CD14-positive monocyte (primary cell): ENCODE results near the gene CSF2RB. TPM values are rescaled to one million over a fixed set of nuclear protein-coding genes. Genes with fewer than 3 reads are reported as not detected.

Experiments used
- DNase-seq, 3 donors: peaks; one replicate each; pipeline ENCODE4 v3.0.0-alpha.2; 2011 to 2022
- H2AFZ ChIP-seq: 2 replicates; pipeline ENCODE4 v1.6.0; 2012; ENCODE audit warnings: mild to moderate bottlenecking, low read depth, low read length, inconsistent platforms; ENCODE audit not compliant: insufficient read depth, poor library complexity, severe bottlenecking
- H3K27ac ChIP-seq, 2 donors: 1 replicate in 1 of 2; 2 replicates in 1 of 2; pipeline ENCODE4 v1.5.1; 2012 to 2013; ENCODE audit warnings: low read length in 2 of 2, control low read depth in 1 of 2, inconsistent platforms in 1 of 2, low read depth in 1 of 2, mild to moderate bottlenecking in 1 of 2
- H3K27me3 ChIP-seq, 2 donors: one replicate each; pipeline versions ENCODE4 v1.6.0 to v1.6.1; 2011 to 2013; ENCODE audit warnings: low read length in 2 of 2; ENCODE audit not compliant: control insufficient read depth in 2 of 2, insufficient read depth in 2 of 2
- H3K36me3 ChIP-seq, 2 donors: replicated peaks in 1 of 2; 1 replicate in 1 of 2; 2 replicates in 1 of 2; pipeline versions ENCODE4 v1.5.1 to v1.6.1; 2012 to 2013; ENCODE audit warnings: low read length in 2 of 2, control low read depth in 1 of 2, inconsistent platforms in 1 of 2, mild to moderate bottlenecking in 1 of 2; ENCODE audit not compliant: insufficient read depth in 2 of 2, control insufficient read depth in 1 of 2
- H3K4me1 ChIP-seq, 2 donors: 1 replicate in 1 of 2; 2 replicates in 1 of 2; pipeline versions ENCODE4 v1.5.1 to v1.6.1; 2012 to 2013; ENCODE audit warnings: low read length in 2 of 2, control low read depth in 1 of 2, inconsistent platforms in 1 of 2, mild to moderate bottlenecking in 1 of 2, moderate library complexity in 1 of 2; ENCODE audit not compliant: insufficient read depth in 2 of 2, control insufficient read depth in 1 of 2
- H3K4me2 ChIP-seq: replicated peaks from 2 replicates; pipeline ENCODE3; 2012; ENCODE audit warnings: low read length, moderate library complexity, mild to moderate bottlenecking; ENCODE audit not compliant: poor library complexity, severe bottlenecking; ENCODE audit errors: extremely low read depth
- H3K4me3 ChIP-seq, 3 experiments: fragments of 200-600 bp in 1 of 3; sonication (generic) in 1 of 3; replicated peaks in 1 of 3; 1 replicate in 2 of 3; 2 replicates in 1 of 3; pipeline ENCODE4 v1.5.1; 2011 to 2013; ENCODE audit warnings: low read length in 3 of 3, mild to moderate bottlenecking in 3 of 3, control low read depth in 2 of 3, low read depth in 2 of 3, inconsistent platforms in 1 of 3, moderate library complexity in 1 of 3
- H3K79me2 ChIP-seq: 2 replicates; pipeline ENCODE4 v1.6.0; 2012; ENCODE audit warnings: mild to moderate bottlenecking, control low read depth, inconsistent platforms, low read length, moderate library complexity; ENCODE audit not compliant: insufficient read depth
- H3K9ac ChIP-seq: 2 replicates; pipeline ENCODE4 v1.6.0; 2017; ENCODE audit warnings: low read length, mild to moderate bottlenecking; ENCODE audit not compliant: insufficient read depth, poor library complexity, severe bottlenecking
- H3K9me3 ChIP-seq, 2 donors: replicated peaks in 1 of 2; 1 replicate in 1 of 2; 2 replicates in 1 of 2; pipeline versions ENCODE4 v1.5.1 to v1.6.1; 2012 to 2013; ENCODE audit warnings: low read length in 2 of 2, control low read depth in 1 of 2; ENCODE audit not compliant: control insufficient read depth in 1 of 2, insufficient read depth in 1 of 2
- H4K20me1 ChIP-seq: 2 replicates; pipeline ENCODE4 v1.6.0; 2012; ENCODE audit warnings: mild to moderate bottlenecking, low read length, control low read depth, moderate library complexity; ENCODE audit not compliant: insufficient read depth
- H3K27ac Mint-ChIP-seq, 7 donors: one replicate each; pipeline ENCODE4 v1.8.0; 2020; ENCODE audit warnings: mild to moderate bottlenecking in 7 of 7, mixed read lengths in 7 of 7, moderate library complexity in 6 of 7, inconsistent platforms in 2 of 7
- H3K27me3 Mint-ChIP-seq, 3 donors: one replicate each; pipeline ENCODE4 v1.8.0; 2021 to 2022; ENCODE audit warnings: low read depth in 3 of 3, mild to moderate bottlenecking in 3 of 3, mixed read lengths in 3 of 3, moderate library complexity in 3 of 3, inconsistent platforms in 1 of 3
- H3K36me3 Mint-ChIP-seq, 2 donors: one replicate each; pipeline ENCODE4 v1.8.0; 2020; ENCODE audit warnings: mixed read lengths in 2 of 2, inconsistent platforms in 1 of 2, mild to moderate bottlenecking in 1 of 2
- H3K4me1 Mint-ChIP-seq: one replicate; pipeline ENCODE4 v1.8.0; 2020; ENCODE audit warnings: mild to moderate bottlenecking, mixed read lengths
- H3K4me3 Mint-ChIP-seq, 2 donors: one replicate each; pipeline ENCODE4 v1.8.0; 2020; ENCODE audit warnings: mild to moderate bottlenecking in 2 of 2, mixed read lengths in 2 of 2, moderate library complexity in 1 of 2
- H3K9me3 Mint-ChIP-seq, 7 donors: one replicate each; pipeline ENCODE4 v1.8.0; 2020 to 2022; ENCODE audit warnings: mixed read lengths in 7 of 7, mild to moderate bottlenecking in 6 of 7, moderate library complexity in 6 of 7, inconsistent platforms in 2 of 7
- CTCF ChIP-seq: fragments of 200-600 bp; IDR thresholded peaks from one replicate; pipeline ENCODE4 v1.8.0; 2022; ENCODE audit warnings: antibody characterized with exemption, mild to moderate bottlenecking
- WGBS: methylation state at CpG from one replicate; pipeline ENCODE4 v1.1.5; 2013; ENCODE audit warnings: missing lambda C conversion rate; ENCODE audit not compliant: insufficient coverage; 5-methylcytosine and 5-hydroxymethylcytosine counted together
- intact Hi-C, 2 donors: fragments of 100-400 bp; cut with micrococcal nuclease; formaldehyde crosslinking; loops; one replicate each; pipeline versions ENCODE4 v1.15.0 to v1.15.1; 2023
- polyA plus RNA-seq, 3 donors: library from polyadenylated mRNA; depleted of rRNA in 1 of 3; unstranded in 2 of 3; stranded (reverse) in 1 of 3; fragments of 300-500 nt in 2 of 3; fragments of >200 nt in 1 of 3; fragmentation: Illumina TruSeq in 2 of 3; gene quantifications; 1 replicate in 2 of 3; 2 replicates in 1 of 3; pipeline ENCODE4 v1.2.3, GENCODE V29; 2012 to 2021

CSF2RB gene
- polyA plus RNA-seq, 3 donors = 29.9 to 91.1 (median 52.7) TPM

- no peak overlapping the region for H3K4me3 ChIP-seq
- no peak overlapping the region for H3K27ac ChIP-seq
- DNase-seq = no peak
- H3K36me3 ChIP-seq = peaks cover 79 to 87% of the 10 kb centered on the region in 2 donors
- H3K79me2 ChIP-seq = peaks cover 16% of the 10 kb centered on the region
- H3K9ac ChIP-seq = no peak overlapping the region
- H3K9me3 Mint-ChIP-seq = peaks cover 0 to 2% (median 0%) of the 10 kb centered on the region in 7 donors
- H2AFZ ChIP-seq = no peak overlapping the region
- intact Hi-C loops = no loop called here
- H3K27me3 Mint-ChIP-seq = peaks cover 0 to 3% (median 0%) of the 10 kb centered on the region in 3 donors
- H3K4me1 ChIP-seq = peaks cover 32 to 33% of the 10 kb centered on the region in 2 donors
- 100% methylated on average over 4 of the region's 5 CpGs for WGBS
- TF ChIP-seq CTCF = no peak
- no peaks in the 10 kb centered on the region for H3K9me3 ChIP-seq
- H4K20me1 ChIP-seq = peaks cover 54% of the 10 kb centered on the region
- no peak overlapping the region for H3K4me3 Mint-ChIP-seq
- no peak overlapping the region for H3K4me2 ChIP-seq
- H3K4me1 Mint-ChIP-seq = peaks cover 40% of the 10 kb centered on the region
- H3K36me3 Mint-ChIP-seq = peaks cover 86 to 93% of the 10 kb centered on the region in 2 donors
- no peaks in the 10 kb centered on the region for H3K27me3 ChIP-seq
- H3K27ac Mint-ChIP-seq = no peak overlapping the region
Measured at GRCh38 chr22:36867695-36868094, 45.7 kb upstream of the CSF2RB start.

- peaks cover 0 to 2% (median 0%) of the 10 kb centered on the region in 7 donors for H3K9me3 Mint-ChIP-seq
- Histone ChIP-seq H3K4me1 (peaks cover 32 to 33% of the 10 kb centered on the region in 2 donors), H3K27ac (no peak overlapping the region), H3K4me3 (no peak overlapping the region), H3K27me3 (no peaks in the 10 kb centered on the region), H3K36me3 (peaks cover 80 to 89% of the 10 kb centered on the region in 2 donors), H3K4me2 (no peak overlapping the region), H3K79me2 (peaks cover 7% of the 10 kb centered on the region), H3K9ac (no peak overlapping the region), H2AFZ (no peak overlapping the region), H4K20me1 (peaks cover 44% of the 10 kb centered on the region), H3K9me3 (no peaks in the 10 kb centered on the region)
- DNase-seq = no peak
- H3K27me3 Mint-ChIP-seq = peaks cover 0 to 6% (median 0%) of the 10 kb centered on the region in 3 donors
- 100% methylated on average over 3 of the region's 5 CpGs for WGBS
- peaks cover 40% of the 10 kb centered on the region for H3K4me1 Mint-ChIP-seq
- H3K27ac Mint-ChIP-seq = peak overlapping the region in 2 of 7 donors; percentile 27 to 82
- H3K36me3 Mint-ChIP-seq = peaks cover 89 to 99% of the 10 kb centered on the region in 2 donors
- intact Hi-C loops = no loop called here
- H3K4me3 Mint-ChIP-seq = no peak overlapping the region
- no peak for TF ChIP-seq CTCF
Measured at GRCh38 chr22:36868546-36869181, 44.8 kb upstream of the CSF2RB start.
